ENCODE data around the gene MEAF6. TPM values are rescaled to one million over a fixed set of nuclear protein-coding genes. Genes with fewer than 3 reads are reported as not detected.

Gene MEAF6
- total and polyA plus RNA-seq, 4 donors = 18.7 to 25.3 (median 21.2) TPM

DNA sequence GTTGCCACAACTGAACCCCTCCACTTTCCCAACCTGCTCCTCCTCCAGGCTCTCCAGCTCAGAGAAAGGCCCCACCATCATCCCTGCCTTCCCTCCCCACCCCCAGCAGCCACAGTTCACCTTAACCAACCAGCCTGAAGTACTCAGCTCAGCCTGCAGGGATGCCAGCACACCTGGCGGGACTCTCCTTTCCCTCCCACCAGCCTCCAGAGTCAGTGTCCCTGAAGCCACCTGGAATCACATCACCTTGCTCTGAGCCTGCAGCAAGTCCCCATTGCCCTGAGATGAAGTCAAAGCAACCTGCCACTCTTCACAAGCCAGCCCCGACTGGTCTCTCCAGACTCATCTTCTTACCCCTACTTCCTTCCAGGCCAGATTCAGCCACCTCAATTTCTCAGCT is 66.4 kb downstream of the MEAF6 start:
- WGBS = 58% methylated on average over 2 of the region's 2 CpGs
- Histone ChIP-seq H3K9me3 (ENCODE audit: control insufficient read depth in 4 of 4, low read length in 3 of 4) (no peaks in the 10 kb centered on the region), H3K4me3 (ENCODE audit: low read depth in 1 of 3, low read length in 3 of 3) (no peak overlapping the region), H3K27me3 (ENCODE audit: control insufficient read depth in 4 of 4, insufficient read depth in 4 of 4, low read length in 3 of 4) (no peaks in the 10 kb centered on the region), H3K9ac (ENCODE audit: low read depth in 1 of 2, low read length in 2 of 2) (no peak overlapping the region), H3K36me3 (ENCODE audit: control insufficient read depth in 4 of 4, insufficient read depth in 3 of 4, low read depth in 1 of 4, low read length in 3 of 4) (no peaks in the 10 kb centered on the region), H3K27ac (ENCODE audit: low read depth in 1 of 2, low read length in 2 of 2) (no peak overlapping the region), H3K4me1 (ENCODE audit: control insufficient read depth in 4 of 4, insufficient read depth in 4 of 4, low read length in 3 of 4) (no peaks in the 10 kb centered on the region)
- TF ChIP-seq EGR1 (IDR thresholded peaks at IDR 0.05; ENCODE audit: low read depth in 2 of 2) (no peak), TAF1 (conservative IDR thresholded peaks at IDR 0.05) (no peak), NR2F2 (IDR thresholded peaks at IDR 0.05) (no peak), RXRA (IDR thresholded peaks at IDR 0.05) (no peak), HNF4A (conservative IDR thresholded peaks at IDR 0.05) (no peak), RAD21 (IDR thresholded peaks at IDR 0.05) (no peak), SP1 (IDR thresholded peaks at IDR 0.05) (no peak), FOXA2 (IDR thresholded peaks at IDR 0.05) (no peak), HNF4G (IDR thresholded peaks at IDR 0.05) (no peak), GABPA (IDR thresholded peaks at IDR 0.05 in 1 of 2, conservative IDR thresholded peaks at IDR 0.05 in 1 of 2) (no peak), YY1 (IDR thresholded peaks at IDR 0.05) (no peak)
- TF ChIP-seq, protein P1, sequence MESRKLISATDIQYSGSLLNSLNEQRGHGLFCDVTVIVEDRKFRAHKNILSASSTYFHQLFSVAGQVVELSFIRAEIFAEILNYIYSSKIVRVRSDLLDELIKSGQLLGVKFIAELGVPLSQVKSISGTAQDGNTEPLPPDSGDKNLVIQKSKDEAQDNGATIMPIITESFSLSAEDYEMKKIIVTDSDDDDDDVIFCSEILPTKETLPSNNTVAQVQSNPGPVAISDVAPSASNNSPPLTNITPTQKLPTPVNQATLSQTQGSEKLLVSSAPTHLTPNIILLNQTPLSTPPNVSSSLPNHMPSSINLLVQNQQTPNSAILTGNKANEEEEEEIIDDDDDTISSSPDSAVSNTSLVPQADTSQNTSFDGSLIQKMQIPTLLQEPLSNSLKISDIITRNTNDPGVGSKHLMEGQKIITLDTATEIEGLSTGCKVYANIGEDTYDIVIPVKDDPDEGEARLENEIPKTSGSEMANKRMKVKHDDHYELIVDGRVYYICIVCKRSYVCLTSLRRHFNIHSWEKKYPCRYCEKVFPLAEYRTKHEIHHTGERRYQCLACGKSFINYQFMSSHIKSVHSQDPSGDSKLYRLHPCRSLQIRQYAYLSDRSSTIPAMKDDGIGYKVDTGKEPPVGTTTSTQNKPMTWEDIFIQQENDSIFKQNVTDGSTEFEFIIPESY (IDR thresholded peaks at IDR 0.05) = no peak
- TF ChIP-seq, protein P2, sequence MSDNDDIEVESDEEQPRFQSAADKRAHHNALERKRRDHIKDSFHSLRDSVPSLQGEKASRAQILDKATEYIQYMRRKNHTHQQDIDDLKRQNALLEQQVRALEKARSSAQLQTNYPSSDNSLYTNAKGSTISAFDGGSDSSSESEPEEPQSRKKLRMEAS (IDR thresholded peaks at IDR 0.05) = no peak
- TF ChIP-seq, protein P3, sequence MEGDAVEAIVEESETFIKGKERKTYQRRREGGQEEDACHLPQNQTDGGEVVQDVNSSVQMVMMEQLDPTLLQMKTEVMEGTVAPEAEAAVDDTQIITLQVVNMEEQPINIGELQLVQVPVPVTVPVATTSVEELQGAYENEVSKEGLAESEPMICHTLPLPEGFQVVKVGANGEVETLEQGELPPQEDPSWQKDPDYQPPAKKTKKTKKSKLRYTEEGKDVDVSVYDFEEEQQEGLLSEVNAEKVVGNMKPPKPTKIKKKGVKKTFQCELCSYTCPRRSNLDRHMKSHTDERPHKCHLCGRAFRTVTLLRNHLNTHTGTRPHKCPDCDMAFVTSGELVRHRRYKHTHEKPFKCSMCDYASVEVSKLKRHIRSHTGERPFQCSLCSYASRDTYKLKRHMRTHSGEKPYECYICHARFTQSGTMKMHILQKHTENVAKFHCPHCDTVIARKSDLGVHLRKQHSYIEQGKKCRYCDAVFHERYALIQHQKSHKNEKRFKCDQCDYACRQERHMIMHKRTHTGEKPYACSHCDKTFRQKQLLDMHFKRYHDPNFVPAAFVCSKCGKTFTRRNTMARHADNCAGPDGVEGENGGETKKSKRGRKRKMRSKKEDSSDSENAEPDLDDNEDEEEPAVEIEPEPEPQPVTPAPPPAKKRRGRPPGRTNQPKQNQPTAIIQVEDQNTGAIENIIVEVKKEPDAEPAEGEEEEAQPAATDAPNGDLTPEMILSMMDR (IDR thresholded peaks at IDR 0.05; ENCODE audit: low read depth, low read length, missing input control) = no peak
- TF ChIP-seq, protein P4, sequence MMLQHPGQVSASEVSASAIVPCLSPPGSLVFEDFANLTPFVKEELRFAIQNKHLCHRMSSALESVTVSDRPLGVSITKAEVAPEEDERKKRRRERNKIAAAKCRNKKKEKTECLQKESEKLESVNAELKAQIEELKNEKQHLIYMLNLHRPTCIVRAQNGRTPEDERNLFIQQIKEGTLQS (IDR thresholded peaks at IDR 0.05) = no peak
- TF ChIP-seq, protein P5, sequence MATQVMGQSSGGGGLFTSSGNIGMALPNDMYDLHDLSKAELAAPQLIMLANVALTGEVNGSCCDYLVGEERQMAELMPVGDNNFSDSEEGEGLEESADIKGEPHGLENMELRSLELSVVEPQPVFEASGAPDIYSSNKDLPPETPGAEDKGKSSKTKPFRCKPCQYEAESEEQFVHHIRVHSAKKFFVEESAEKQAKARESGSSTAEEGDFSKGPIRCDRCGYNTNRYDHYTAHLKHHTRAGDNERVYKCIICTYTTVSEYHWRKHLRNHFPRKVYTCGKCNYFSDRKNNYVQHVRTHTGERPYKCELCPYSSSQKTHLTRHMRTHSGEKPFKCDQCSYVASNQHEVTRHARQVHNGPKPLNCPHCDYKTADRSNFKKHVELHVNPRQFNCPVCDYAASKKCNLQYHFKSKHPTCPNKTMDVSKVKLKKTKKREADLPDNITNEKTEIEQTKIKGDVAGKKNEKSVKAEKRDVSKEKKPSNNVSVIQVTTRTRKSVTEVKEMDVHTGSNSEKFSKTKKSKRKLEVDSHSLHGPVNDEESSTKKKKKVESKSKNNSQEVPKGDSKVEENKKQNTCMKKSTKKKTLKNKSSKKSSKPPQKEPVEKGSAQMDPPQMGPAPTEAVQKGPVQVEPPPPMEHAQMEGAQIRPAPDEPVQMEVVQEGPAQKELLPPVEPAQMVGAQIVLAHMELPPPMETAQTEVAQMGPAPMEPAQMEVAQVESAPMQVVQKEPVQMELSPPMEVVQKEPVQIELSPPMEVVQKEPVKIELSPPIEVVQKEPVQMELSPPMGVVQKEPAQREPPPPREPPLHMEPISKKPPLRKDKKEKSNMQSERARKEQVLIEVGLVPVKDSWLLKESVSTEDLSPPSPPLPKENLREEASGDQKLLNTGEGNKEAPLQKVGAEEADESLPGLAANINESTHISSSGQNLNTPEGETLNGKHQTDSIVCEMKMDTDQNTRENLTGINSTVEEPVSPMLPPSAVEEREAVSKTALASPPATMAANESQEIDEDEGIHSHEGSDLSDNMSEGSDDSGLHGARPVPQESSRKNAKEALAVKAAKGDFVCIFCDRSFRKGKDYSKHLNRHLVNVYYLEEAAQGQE (IDR thresholded peaks at IDR 0.05) = no peak
- DNase-seq (ENCODE audit: low spot score) = no peak

DNA sequence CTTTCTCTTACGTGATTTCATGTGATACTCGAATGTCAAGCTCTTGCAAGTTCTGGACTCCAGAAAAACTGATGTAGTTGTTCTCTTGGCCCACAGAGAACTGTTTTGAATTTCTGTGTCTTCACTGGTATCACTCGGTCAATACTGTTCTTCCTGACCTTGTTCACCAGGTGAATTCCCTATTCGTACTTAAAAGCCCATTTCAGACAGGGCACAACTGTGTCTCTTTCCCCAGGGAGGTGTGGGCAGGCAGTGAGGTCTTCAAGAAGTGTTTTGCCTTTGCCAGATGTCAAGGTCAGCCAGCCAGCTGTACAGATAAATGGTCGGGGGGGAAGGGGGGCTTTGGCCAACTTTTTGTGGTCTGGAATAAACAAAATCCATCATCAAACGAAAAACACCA is 67.7 kb downstream of the MEAF6 start:
- DNase-seq (ENCODE audit: low spot score) = no peak
- WGBS = 55% methylated on average over 6 of the region's 6 CpGs
- no peaks in the 10 kb centered on the region for H3K9me3 ChIP-seq (ENCODE audit: control insufficient read depth in 4 of 4, low read length in 3 of 4)

More for the DNA sequence above, 67.7 kb downstream of the MEAF6 start:
- TF ChIP-seq, protein P1 (IDR thresholded peaks at IDR 0.05) = no peak
- no peak overlapping the region for H3K4me3 ChIP-seq (ENCODE audit: low read depth in 1 of 3, low read length in 3 of 3)
- H3K27ac ChIP-seq (ENCODE audit: low read depth in 1 of 2, low read length in 2 of 2) = no peak overlapping the region
- no peaks in the 10 kb centered on the region for H3K4me1 ChIP-seq (ENCODE audit: control insufficient read depth in 4 of 4, insufficient read depth in 4 of 4, low read length in 3 of 4)
- no peak overlapping the region for H3K9ac ChIP-seq (ENCODE audit: low read depth in 1 of 2, low read length in 2 of 2)
- H3K27me3 ChIP-seq (ENCODE audit: control insufficient read depth in 4 of 4, insufficient read depth in 4 of 4, low read length in 3 of 4) = no peaks in the 10 kb centered on the region
- H3K36me3 ChIP-seq (ENCODE audit: control insufficient read depth in 4 of 4, insufficient read depth in 3 of 4, low read depth in 1 of 4, low read length in 3 of 4) = no peaks in the 10 kb centered on the region
